GM12891 (cell line): Measurements from ENCODE around the gene RTL9.

ENCODE experiments used
- POLR2A ChIP-seq: IDR thresholded peaks from 2 replicates; pipeline ENCODE4 v1.6.1; 2011; ENCODE audit warnings: low read depth, low read length, control low read depth
- POLR2AphosphoS5 ChIP-seq: IDR thresholded peaks from 2 replicates; pipeline ENCODE4 v1.6.1; 2011; ENCODE audit warnings: low read depth, low read length, control low read depth

DNA sequence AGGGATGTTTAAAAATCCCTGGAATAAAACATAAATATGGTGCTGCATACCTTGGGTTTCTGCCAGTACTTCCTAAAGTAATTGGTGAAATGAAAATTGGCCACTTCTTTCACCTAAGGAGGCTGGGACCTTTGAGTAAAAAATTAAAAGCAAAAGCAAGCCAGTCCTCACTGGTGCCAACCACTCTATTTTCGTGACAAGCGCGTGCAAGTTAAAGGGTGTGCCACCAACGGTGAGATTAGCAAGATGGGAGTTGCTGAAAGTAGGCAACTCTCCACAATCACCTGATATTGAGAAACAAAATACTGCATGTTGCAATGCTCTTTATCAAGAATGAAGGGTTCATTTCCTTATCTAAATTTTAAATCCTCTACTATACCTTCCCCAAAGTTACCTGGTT lies 19.7 kb upstream of the RTL9 start:
- TF ChIP-seq POLR2A, result no peak
- TF ChIP-seq POLR2AphosphoS5, result no peak
